ENCODE results near the gene HBA1. TPM values are rescaled to one million over a fixed set of nuclear protein-coding genes. Genes with fewer than 3 reads are reported as not detected.

The HBA1 gene
- total and polyA plus RNA-seq, 2 of the 8 experiments (the other 6 are each of a cell fraction or from before 2014, with no cell fraction given) = 2.3 TPM

DNA sequence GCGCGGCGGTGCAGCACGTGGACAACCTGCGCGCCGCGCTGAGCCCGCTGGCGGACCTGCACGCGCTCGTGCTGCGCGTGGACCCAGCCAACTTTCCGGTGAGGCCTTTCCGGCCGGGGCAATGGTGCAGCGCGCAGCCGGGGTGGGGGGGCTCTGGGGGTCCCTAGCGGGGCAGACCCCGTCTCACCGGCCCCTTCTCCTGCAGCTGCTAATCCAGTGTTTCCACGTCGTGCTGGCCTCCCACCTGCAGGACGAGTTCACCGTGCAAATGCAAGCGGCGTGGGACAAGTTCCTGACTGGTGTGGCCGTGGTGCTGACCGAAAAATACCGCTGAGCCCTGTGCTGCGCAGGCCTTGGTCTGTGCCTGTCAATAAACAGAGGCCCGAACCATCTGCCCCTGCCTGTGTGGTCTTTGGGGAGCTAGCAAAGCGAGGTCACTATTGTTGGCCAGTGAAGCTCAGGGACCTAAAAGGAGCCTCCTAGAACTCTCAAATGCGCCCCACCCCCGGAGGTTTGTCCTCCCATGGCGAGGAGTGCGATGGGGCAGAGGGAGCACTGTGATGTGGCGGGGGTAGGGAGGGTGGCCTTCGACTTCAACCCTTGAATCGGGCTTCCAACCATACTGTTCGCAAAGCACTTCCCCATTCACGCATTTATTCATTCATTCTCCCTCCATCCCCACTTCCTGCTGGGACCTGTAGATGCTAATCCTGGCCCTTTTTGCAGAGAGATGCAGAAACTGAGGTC, 9.9 kb upstream of the HBA1 start (continued):
- TF ChIP-seq, protein P1, sequence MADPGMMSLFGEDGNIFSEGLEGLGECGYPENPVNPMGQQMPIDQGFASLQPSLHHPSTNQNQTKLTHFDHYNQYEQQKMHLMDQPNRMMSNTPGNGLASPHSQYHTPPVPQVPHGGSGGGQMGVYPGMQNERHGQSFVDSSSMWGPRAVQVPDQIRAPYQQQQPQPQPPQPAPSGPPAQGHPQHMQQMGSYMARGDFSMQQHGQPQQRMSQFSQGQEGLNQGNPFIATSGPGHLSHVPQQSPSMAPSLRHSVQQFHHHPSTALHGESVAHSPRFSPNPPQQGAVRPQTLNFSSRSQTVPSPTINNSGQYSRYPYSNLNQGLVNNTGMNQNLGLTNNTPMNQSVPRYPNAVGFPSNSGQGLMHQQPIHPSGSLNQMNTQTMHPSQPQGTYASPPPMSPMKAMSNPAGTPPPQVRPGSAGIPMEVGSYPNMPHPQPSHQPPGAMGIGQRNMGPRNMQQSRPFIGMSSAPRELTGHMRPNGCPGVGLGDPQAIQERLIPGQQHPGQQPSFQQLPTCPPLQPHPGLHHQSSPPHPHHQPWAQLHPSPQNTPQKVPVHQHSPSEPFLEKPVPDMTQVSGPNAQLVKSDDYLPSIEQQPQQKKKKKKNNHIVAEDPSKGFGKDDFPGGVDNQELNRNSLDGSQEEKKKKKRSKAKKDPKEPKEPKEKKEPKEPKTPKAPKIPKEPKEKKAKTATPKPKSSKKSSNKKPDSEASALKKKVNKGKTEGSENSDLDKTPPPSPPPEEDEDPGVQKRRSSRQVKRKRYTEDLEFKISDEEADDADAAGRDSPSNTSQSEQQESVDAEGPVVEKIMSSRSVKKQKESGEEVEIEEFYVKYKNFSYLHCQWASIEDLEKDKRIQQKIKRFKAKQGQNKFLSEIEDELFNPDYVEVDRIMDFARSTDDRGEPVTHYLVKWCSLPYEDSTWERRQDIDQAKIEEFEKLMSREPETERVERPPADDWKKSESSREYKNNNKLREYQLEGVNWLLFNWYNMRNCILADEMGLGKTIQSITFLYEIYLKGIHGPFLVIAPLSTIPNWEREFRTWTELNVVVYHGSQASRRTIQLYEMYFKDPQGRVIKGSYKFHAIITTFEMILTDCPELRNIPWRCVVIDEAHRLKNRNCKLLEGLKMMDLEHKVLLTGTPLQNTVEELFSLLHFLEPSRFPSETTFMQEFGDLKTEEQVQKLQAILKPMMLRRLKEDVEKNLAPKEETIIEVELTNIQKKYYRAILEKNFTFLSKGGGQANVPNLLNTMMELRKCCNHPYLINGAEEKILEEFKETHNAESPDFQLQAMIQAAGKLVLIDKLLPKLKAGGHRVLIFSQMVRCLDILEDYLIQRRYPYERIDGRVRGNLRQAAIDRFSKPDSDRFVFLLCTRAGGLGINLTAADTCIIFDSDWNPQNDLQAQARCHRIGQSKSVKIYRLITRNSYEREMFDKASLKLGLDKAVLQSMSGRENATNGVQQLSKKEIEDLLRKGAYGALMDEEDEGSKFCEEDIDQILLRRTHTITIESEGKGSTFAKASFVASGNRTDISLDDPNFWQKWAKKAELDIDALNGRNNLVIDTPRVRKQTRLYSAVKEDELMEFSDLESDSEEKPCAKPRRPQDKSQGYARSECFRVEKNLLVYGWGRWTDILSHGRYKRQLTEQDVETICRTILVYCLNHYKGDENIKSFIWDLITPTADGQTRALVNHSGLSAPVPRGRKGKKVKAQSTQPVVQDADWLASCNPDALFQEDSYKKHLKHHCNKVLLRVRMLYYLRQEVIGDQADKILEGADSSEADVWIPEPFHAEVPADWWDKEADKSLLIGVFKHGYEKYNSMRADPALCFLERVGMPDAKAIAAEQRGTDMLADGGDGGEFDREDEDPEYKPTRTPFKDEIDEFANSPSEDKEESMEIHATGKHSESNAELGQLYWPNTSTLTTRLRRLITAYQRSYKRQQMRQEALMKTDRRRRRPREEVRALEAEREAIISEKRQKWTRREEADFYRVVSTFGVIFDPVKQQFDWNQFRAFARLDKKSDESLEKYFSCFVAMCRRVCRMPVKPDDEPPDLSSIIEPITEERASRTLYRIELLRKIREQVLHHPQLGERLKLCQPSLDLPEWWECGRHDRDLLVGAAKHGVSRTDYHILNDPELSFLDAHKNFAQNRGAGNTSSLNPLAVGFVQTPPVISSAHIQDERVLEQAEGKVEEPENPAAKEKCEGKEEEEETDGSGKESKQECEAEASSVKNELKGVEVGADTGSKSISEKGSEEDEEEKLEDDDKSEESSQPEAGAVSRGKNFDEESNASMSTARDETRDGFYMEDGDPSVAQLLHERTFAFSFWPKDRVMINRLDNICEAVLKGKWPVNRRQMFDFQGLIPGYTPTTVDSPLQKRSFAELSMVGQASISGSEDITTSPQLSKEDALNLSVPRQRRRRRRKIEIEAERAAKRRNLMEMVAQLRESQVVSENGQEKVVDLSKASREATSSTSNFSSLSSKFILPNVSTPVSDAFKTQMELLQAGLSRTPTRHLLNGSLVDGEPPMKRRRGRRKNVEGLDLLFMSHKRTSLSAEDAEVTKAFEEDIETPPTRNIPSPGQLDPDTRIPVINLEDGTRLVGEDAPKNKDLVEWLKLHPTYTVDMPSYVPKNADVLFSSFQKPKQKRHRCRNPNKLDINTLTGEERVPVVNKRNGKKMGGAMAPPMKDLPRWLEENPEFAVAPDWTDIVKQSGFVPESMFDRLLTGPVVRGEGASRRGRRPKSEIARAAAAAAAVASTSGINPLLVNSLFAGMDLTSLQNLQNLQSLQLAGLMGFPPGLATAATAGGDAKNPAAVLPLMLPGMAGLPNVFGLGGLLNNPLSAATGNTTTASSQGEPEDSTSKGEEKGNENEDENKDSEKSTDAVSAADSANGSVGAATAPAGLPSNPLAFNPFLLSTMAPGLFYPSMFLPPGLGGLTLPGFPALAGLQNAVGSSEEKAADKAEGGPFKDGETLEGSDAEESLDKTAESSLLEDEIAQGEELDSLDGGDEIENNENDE (IDR thresholded peaks at IDR 0.05; ENCODE audit: insufficient replicate concordance, low read length) = no peak
- TF ChIP-seq SUZ12 (IDR thresholded peaks at IDR 0.05; ENCODE audit: low read length) = peak; percentile 14; the same call in 1 of the 2 replicates
- no peak for TF ChIP-seq HDAC6 (IDR thresholded peaks at IDR 0.05; ENCODE audit: low read depth, low read length)
- TF ChIP-seq KDM4A (IDR thresholded peaks at IDR 0.05; ENCODE audit: low read depth, low read length, severe bottlenecking) = peak; percentile 14
- peak; percentile 77 for TF ChIP-seq RNF2 (IDR thresholded peaks at IDR 0.05; ENCODE audit: borderline replicate concordance, low read depth, low read length, missing control alignments, poor library complexity, severe bottlenecking)
- peak; percentile 78 for TF ChIP-seq EZH2 (IDR thresholded peaks at IDR 0.05; ENCODE audit: low read depth, low read length, severe bottlenecking)
